ENCODE results near the gene PNKD. TPM values are rescaled to one million over a fixed set of nuclear protein-coding genes. Genes with fewer than 3 reads are reported as not detected.

The PNKD gene
- total RNA-seq, 1 donor, result 17.4 TPM

- TF ChIP-seq CTCF (IDR thresholded peaks at IDR 0.05; ENCODE audit: insufficient read depth, low read length), result no peak
These were observed 73.9 kb downstream of the PNKD start for GRCh38 chr2:218344090-218344754.

GRCh38 chr2:218344755-218345417 is 74.6 kb downstream of the PNKD start:
- no peak for DNase-seq (ENCODE audit: low read depth)

More at GRCh38 chr2:218344090-218344754, 73.9 kb downstream of the PNKD start:
- no peak for DNase-seq (ENCODE audit: low read depth)
- no peak overlapping the region for H3K4me3 ChIP-seq (ENCODE audit: low read depth, low read length)

GRCh38 chr2:218345491-218346236 is 75.3 kb downstream of the PNKD start:
- H3K4me3 ChIP-seq (ENCODE audit: low read depth, low read length), result no peak overlapping the region
- DNase-seq (ENCODE audit: low read depth), result peak; percentile 48
- TF ChIP-seq CTCF (IDR thresholded peaks at IDR 0.05; ENCODE audit: insufficient read depth, low read length), result no peak

More at GRCh38 chr2:218344755-218345417, 74.6 kb downstream of the PNKD start:
- no peak for TF ChIP-seq CTCF (IDR thresholded peaks at IDR 0.05; ENCODE audit: insufficient read depth, low read length)
- H3K4me3 ChIP-seq (ENCODE audit: low read depth, low read length), result no peak overlapping the region

- DNase-seq (ENCODE audit: low read depth), result no peak
- no peak for TF ChIP-seq CTCF (IDR thresholded peaks at IDR 0.05; ENCODE audit: insufficient read depth, low read length)
- H3K4me3 ChIP-seq (ENCODE audit: low read depth, low read length), result no peak overlapping the region
These were observed 76.9 kb downstream of the PNKD start for GRCh38 chr2:218347172-218347571.

- TF ChIP-seq CTCF (IDR thresholded peaks at IDR 0.05; ENCODE audit: insufficient read depth, low read length), result no peak
- DNase-seq (ENCODE audit: low read depth), result no peak
- H3K4me3 ChIP-seq (ENCODE audit: low read depth, low read length), result no peak overlapping the region
These were observed 83.7 kb downstream of the PNKD start for GRCh38 chr2:218354045-218354444.

- no peak overlapping the region for H3K4me3 ChIP-seq (ENCODE audit: low read depth, low read length)
- TF ChIP-seq CTCF (IDR thresholded peaks at IDR 0.05; ENCODE audit: insufficient read depth, low read length), result no peak
- DNase-seq (ENCODE audit: low read depth), result no peak
These were observed 84.6 kb downstream of the PNKD start for GRCh38 chr2:218354850-218355443.

All from fibroblast of the aortic adventitia (primary cell).